CD4-positive, alpha-beta T cell treated with Interleukin-21 for 1 hour (primary cell): Measurements from ENCODE around the gene PCDH17.

Experiments
- DNase-seq: peaks from one replicate; pipeline ENCODE4 v3.0.0-alpha.2; 2020

PCDH17 gene, protein sequence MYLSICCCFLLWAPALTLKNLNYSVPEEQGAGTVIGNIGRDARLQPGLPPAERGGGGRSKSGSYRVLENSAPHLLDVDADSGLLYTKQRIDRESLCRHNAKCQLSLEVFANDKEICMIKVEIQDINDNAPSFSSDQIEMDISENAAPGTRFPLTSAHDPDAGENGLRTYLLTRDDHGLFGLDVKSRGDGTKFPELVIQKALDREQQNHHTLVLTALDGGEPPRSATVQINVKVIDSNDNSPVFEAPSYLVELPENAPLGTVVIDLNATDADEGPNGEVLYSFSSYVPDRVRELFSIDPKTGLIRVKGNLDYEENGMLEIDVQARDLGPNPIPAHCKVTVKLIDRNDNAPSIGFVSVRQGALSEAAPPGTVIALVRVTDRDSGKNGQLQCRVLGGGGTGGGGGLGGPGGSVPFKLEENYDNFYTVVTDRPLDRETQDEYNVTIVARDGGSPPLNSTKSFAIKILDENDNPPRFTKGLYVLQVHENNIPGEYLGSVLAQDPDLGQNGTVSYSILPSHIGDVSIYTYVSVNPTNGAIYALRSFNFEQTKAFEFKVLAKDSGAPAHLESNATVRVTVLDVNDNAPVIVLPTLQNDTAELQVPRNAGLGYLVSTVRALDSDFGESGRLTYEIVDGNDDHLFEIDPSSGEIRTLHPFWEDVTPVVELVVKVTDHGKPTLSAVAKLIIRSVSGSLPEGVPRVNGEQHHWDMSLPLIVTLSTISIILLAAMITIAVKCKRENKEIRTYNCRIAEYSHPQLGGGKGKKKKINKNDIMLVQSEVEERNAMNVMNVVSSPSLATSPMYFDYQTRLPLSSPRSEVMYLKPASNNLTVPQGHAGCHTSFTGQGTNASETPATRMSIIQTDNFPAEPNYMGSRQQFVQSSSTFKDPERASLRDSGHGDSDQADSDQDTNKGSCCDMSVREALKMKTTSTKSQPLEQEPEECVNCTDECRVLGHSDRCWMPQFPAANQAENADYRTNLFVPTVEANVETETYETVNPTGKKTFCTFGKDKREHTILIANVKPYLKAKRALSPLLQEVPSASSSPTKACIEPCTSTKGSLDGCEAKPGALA (N-terminal part only)

GRCh38 chr13:57631596-57632275 is at the start of gene PCDH17:
Gene PCDH17 (plus strand): TSS chr13:57631744. CDS start chr13:57632547, 803 bp downstream.
- no peak for DNase-seq

DNA sequence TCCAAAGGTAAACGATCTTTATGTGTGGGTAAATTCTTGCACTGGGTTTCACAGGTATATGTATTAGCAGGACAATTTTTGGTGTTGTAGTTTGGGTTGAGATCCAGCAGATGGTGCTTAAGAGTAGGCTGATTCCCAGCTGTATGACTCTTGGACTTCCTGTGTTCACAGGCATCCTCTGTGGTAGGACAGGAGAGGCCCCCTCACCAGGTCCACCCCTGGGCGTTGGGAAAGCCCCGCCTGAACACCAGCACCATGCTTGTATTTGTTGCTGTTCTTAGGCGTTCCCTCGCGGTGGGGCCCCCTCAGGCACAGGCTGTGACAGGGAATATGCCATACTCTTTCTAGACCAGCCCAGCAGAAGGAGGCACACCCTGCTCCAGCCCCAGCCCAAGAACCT is 49.5 kb upstream of the PCDH17 start:
- DNase-seq, result no peak

- no peak for DNase-seq
Observed at GRCh38 chr13:57583529-57583928, 48.0 kb upstream of the PCDH17 start.

DNA sequence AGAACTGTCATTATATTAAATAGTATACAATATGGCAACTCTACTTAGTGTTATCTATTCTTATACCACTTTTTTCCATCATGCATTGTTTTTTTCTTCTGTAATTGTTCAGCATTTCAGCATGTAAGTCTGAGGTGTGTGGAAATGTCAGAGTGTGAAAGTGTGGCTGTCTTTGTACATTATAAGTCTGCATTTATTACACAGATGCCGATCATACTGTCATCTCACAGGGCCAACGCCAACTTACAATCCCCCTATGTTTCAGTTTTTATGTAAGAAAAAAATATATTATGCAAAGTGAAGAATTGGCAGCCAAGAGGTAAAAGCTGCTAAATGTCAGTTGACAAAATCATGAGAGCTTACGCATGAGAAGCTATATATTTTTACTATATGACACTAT is 42.9 kb upstream of the PCDH17 start:
- DNase-seq, result no peak

DNA sequence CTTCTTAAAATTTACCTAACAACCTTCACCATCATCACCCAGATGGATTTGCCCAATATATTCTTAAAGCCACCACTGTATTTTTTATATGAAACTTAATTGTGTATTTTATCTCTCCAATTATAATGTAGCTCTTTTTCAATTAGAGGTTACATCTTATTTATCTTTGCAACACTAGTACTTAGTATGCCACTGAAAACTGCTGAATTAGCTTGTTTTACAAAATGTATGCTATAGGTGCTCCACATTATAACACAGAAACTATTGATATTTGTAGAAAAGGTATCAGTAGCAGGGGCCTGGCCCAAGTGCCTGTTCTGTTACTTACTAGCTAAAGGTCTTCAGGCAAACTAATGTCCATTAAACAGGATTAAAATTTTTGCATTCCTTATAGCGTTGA is 35.8 kb upstream of the PCDH17 start:
- no peak for DNase-seq

- no peak for DNase-seq
Observed at GRCh38 chr13:57601536-57601935, 30.0 kb upstream of the PCDH17 start.

DNA sequence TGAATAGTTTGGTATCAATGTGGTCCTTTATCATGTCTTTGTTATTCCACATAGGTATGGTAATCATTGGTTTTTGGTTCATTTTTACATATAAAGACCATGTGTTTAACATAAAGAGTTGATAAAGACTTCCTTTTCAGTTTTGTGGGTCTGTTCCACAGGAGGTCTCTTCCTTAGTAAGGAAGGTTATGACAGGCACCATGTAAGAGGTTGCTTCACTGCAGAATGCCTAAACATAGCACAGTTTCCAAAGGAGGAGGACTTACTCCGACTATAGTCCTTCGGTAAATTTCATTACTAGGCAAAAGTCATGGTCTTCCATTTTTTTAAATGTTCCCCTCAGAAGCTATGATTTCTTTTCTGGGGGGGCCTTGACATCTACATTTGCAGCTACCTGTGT is 27.1 kb upstream of the PCDH17 start:
- no peak for DNase-seq

- DNase-seq, result no peak
Observed at GRCh38 chr13:57611969-57612368, 19.6 kb upstream of the PCDH17 start.

- no peak for DNase-seq
Observed at GRCh38 chr13:57612568-57612967, 19.0 kb upstream of the PCDH17 start.

DNA sequence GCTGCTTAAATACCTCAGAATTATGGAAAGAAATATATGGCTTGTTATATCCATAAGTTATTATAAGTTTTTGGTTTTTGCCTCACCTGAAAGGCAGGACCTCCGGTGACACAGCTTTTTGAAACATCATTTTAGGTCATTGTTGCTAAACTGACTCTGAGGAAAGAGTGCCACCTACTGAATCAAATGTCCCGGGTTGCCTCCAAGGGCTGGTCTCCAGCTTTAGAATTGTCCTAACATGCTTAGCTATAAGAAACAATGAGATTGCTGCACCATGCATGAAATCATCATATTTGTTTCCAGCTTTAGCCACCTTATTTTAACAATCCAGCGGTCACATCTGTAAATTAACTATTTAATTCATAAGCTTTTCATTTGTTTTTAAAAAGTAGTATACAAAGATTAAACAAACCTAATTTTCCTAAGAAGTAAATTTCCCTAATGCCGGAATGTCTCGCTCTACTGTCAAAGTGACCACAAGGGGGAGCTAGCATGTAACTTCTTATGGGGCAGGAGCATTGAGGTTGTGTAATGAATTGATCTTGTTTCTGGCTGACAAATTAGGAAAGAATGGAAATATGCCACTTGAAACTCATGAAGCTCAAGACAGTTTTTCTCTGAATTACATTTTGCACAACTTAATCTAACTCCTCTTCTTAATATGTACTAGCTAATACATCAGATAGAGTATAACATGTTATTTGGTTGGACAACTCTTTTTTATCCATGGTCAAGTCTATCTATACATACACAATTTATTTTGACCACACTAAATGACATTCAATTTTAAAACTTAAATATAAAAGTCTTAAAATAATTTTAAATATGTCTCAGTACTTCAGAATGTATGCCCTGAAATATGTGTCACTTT is 6.7 kb upstream of the PCDH17 start:
- no peak for DNase-seq

DNA sequence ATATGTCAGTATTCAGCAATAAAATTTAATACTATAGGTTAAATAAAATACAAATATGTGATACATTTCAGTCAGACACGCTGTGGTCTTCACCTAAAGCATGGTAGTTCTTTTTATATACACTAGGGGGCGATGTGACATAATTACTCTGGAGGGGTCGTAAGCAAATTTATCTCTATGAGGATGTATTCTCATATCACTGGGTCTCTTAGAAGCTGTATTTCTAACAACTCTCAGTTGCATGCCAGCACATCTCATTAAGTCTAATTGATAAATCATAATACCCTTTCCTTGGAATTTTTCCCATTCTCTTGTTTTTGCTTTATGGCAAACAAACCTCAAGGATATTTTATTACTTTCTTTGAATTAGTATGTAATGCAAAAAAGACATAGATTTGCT is 3.9 kb upstream of the PCDH17 start:
- DNase-seq, result no peak

- no peak for DNase-seq
Observed at GRCh38 chr13:57629391-57629804, 2.1 kb upstream of the PCDH17 start.

DNA sequence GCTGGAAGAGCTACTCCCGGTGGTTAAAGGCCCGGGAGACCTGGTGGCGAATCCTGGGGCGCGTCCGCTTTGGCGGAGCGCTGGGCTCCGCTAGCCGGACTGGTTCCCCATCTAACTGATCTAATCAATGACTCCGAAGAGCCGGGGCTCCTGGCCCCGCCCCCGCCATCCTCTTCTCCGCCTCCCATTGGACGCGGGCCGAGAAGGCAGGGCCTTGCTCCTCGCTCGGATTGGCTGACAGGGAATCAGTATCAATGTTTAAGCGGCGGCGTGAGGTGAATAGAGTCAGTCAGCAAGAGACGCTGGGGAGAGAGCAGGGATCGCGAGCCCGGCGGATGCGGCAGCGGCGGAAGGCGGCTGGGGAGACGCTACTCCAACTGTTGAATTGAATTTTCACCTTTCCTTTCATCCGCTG is 1.7 kb upstream of the PCDH17 start:
- DNase-seq, result peak; percentile 53

DNA sequence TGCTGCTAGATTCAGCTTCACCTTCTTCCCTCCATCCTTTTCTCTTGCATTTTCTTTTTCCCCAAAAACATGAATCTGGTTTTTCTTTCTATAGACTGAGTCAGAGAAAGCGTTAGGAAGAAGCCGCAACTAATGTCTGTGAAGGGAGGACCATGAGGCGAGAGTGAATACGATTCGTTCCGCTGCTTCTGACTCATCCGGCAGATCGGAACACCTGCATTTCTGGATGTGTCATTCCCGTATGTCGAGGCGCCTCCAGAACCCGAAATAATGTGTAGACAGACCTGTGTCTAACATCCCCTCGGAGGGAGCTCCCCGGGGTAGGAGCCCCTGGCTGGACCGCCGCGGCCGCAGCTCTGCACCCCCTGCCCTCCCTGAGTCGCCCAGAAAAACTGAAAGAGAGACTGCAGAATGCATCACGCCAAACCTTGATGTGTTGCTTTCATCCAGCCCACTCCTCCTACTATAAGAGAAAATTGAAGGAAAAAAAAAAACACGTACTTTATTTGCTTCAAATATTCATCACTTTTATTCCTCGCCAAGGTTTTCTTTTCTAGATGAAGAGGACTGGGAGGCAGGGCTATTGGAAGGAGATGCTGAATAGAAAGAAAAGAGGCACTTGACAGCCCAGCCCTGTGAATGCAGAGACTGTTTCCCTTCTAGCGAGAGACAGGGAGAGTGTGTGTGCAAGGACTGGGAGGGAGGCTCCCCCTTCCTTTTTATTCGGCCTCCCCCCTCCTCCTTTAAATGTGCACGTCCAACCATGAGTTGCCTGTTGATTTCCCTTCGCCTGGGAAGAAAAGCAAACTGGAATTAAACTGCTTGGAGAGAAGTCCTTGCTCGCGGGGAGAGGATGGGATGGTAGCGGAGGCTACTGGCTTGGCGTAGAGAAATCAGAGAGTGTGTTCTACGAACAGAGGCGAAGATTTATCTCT is 616 bp upstream of the PCDH17 start:
- no peak for DNase-seq

DNA sequence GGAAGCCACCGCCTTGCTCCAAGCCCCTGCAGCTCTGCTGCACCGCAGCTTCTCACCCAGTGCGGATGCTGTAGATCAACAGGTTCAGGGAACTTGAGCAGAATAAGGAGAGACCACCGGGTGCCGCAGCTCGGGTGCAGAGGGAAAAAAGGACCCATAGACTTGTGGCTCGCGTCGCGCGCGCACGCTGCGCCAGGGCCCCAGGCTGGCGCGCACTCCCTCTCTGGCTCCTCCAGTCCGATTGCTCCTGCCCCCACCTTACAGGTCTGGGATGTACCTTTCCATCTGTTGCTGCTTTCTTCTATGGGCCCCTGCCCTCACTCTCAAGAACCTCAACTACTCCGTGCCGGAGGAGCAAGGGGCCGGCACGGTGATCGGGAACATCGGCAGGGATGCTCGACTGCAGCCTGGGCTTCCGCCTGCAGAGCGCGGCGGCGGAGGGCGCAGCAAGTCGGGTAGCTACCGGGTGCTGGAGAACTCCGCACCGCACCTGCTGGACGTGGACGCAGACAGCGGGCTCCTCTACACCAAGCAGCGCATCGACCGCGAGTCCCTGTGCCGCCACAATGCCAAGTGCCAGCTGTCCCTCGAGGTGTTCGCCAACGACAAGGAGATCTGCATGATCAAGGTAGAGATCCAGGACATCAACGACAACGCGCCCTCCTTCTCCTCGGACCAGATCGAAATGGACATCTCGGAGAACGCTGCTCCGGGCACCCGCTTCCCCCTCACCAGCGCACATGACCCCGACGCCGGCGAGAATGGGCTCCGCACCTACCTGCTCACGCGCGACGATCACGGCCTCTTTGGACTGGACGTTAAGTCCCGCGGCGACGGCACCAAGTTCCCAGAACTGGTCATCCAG is 964 bp downstream of the PCDH17 start:
- DNase-seq, result no peak

GRCh38 chr13:57633141-57633949 is 1.8 kb downstream of the PCDH17 start:
- DNase-seq, result no peak

- DNase-seq, result no peak
Observed at GRCh38 chr13:57633950-57634838, 2.6 kb downstream of the PCDH17 start.

DNA sequence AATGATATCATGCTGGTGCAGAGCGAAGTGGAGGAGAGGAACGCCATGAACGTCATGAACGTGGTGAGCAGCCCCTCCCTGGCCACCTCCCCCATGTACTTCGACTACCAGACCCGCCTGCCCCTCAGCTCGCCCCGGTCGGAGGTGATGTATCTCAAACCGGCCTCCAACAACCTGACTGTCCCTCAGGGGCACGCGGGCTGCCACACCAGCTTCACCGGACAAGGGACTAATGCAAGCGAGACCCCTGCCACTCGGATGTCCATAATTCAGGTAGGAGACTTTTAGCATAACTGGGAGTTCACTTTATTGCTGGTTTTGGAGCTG is 3.3 kb downstream of the PCDH17 start:
- no peak for DNase-seq
